IPS-18c (cell line): Measurements from ENCODE around the gene PMM1.

ENCODE experiments used
- H3K4me3 ChIP-seq: 2 replicates; pipeline ENCODE4 v1.7.0; 2013; ENCODE audit warnings: low read depth, mild to moderate bottlenecking, low read length, moderate library complexity; ENCODE audit not compliant: insufficient read depth
- H3K9me3 ChIP-seq: one replicate; pipeline ENCODE4 v1.6.1; 2013; ENCODE audit warnings: mild to moderate bottlenecking, low read length, moderate library complexity; ENCODE audit not compliant: control insufficient read depth, insufficient read depth

Gene PMM1

DNA sequence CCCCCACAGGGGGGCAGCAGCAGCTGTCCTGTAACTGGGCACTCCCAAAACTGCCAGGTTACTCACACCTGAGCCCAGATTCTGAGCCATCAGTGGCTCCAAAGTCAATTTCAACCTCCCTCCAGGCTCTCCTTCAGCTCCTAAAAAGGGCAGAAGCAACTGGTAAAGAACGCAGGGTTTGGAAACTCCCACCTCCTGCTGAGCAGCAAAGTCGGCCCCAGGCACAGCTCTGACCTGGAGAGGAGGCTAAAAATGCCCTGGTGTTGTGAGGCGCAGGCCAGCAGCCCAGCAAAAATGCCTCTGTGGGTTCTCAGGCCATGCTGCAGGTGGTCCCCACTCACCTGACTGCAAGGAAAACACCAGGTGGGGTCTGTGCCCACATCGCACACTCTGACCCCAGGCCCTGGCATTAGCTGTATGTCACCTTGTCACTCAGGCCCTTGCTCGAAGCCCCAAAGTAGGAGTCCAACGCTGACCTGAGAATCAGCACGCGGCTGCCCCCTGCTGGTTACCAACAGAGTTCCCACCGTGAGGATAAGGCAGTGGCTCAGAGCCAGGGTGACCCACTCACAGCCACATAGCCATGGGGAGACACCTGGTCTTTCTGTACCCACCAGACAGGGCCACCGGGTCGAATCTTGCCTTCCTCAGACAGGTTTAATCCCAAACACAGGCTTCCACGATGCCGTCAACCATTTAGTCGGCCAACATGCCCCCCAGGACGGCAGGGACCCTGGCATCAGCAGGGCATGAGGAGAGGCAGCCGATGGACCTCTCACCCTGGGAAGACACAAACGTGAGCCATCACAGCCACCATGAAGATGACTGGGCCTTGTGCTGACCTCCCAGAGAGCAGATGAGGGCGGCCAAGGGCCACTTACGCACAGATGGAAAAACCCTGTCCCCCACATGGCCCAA, 56.5 kb downstream of the PMM1 start:
- H3K9me3 ChIP-seq = no peaks in the 10 kb centered on the region

GRCh38 chr22:41531715-41532477, 57.7 kb downstream of the PMM1 start:
- H3K9me3 ChIP-seq = no peaks in the 10 kb centered on the region
- no peak overlapping the region; the same call in 1 of the 2 replicates for H3K4me3 ChIP-seq

More for the DNA sequence above, 56.5 kb downstream of the PMM1 start:
- no peak overlapping the region for H3K4me3 ChIP-seq

DNA sequence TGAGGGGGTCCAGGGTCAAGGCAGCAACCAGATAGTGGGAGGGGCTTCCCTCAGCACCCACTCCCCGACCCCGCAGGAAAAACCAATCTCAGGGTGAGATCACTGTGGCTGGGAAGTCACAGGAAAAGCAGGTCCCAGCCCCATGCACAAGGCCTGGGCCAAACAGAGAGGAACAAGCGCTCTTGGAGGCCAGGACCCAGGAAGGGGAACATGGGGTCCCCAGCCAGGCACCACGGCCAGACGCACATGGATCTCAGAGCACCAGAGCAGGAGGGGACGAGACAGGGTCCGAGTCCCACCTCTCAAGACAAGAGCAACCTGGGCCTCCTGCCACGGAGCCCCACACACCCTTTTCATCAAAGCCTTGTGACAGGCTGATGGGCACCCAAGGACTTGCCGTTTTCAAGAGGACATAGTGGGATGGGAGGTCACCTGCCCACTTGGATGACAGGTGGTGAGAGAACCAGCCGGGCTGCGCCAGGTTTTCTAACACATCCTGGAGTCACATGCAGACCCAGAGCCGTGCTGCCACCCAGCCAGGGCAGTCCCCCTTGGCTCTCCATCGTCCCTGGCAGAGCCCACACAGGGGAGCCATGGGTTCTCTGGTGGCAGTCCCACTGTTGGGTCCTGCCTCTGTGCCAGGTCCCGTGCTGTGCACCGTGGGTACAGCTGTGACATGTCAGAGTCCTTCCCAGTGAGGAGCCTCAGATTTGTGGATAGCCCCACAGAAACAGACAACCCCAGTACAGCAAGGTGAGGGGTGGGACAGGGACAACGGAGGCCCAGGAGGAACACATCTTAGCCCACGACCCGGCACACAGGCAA, 58.5 kb downstream of the PMM1 start:
- no peaks in the 10 kb centered on the region for H3K9me3 ChIP-seq
- no peak overlapping the region for H3K4me3 ChIP-seq

- H3K4me3 ChIP-seq = no peak overlapping the region
Measured at GRCh38 chr22:41528938-41529561, 60.6 kb downstream of the PMM1 start.

DNA sequence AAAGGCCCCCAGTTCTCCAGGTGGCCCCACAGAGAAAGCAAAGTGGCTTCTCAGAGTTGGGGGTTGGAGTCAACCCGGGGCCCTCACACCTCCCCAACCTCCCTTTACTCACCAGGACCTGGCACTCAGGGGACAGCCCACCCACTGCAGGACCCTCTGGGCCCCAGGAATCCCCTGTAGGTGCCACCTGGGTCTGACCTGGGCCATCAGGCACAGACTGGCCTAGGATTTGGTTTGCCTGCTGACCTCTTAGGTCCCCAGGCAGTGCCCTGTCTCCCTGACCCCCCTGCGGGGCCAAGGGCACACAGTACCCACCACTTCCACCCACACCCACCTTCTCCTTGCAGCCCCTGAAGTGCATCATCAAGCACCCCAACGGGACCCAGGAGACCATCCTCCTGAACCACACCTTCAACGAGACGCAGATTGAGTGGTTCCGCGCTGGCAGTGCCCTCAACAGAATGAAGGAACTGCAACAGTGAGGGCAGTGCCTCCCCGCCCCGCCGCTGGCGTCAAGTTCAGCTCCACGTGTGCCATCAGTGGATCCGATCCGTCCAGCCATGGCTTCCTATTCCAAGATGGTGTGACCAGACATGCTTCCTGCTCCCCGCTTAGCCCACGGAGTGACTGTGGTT, 61.4 kb downstream of the PMM1 start:
- Histone ChIP-seq H3K4me3 (no peak overlapping the region), H3K9me3 (peaks cover 2% of the 10 kb centered on the region)

More at GRCh38 chr22:41528938-41529561, 60.6 kb downstream of the PMM1 start:
- peaks cover 2% of the 10 kb centered on the region for H3K9me3 ChIP-seq
